IMR-90 (cell line): ENCODE data around the gene RUNX2. TPM values are rescaled to one million over a fixed set of nuclear protein-coding genes. Genes with fewer than 3 reads are reported as not detected.

ENCODE experiments used
- ATAC-seq: fragments of 200-7000 bp; cut with Tn5 transposase; 2 replicates; pipeline ENCODE4 v1.9.1; 2020; ENCODE audit warnings: low read depth, mild to moderate bottlenecking, moderate library complexity
- BruUV-seq: library from RNA; stranded (reverse); fragments of 400-500 nt; replicated peaks from 2 replicates; lab custom pipeline; 2021; lab: Mats Ljungman, UMichigan
- CTCF ChIA-PET: fragments of 300-600 bp; formaldehyde crosslinking; extraction: SDS; loops from one replicate; lab custom pipeline; 2021; ENCODE audit warnings: antibody characterized with exemption; lab: Yijun Ruan, JAX
- POLR2A ChIA-PET: fragments of 300-600 bp; sonication (Branson Sonifier 250); formaldehyde crosslinking; loops from one replicate; lab custom pipeline; 2022; ENCODE audit warnings: antibody characterized with exemption; ENCODE audit not compliant: unreplicated experiment; lab: Charles Lee
- DNase-seq: peaks from one replicate; pipeline ENCODE4 v3.0.0; 2013
- H2AFZ ChIP-seq: replicated peaks from 2 replicates; pipeline ENCODE3; 2013; ENCODE audit warnings: low read length, mild to moderate bottlenecking; ENCODE audit not compliant: poor library complexity
- H2AK5ac ChIP-seq: 2 replicates; pipeline ENCODE4 v1.6.1; 2013; ENCODE audit warnings: low read depth, low read length, inconsistent platforms
- H2AK9ac ChIP-seq: replicated peaks from 2 replicates; pipeline ENCODE3; 2013; ENCODE audit warnings: mild to moderate bottlenecking, low read depth, low read length, moderate library complexity; ENCODE audit not compliant: poor library complexity
- H2BK120ac ChIP-seq: 2 replicates; pipeline ENCODE4 v1.6.1; 2013; ENCODE audit warnings: low read depth, low read length, inconsistent platforms
- H2BK15ac ChIP-seq: 3 replicates; pipeline ENCODE4 v1.6.1; 2013; ENCODE audit warnings: low read depth, low read length, inconsistent platforms
- H2BK20ac ChIP-seq: 2 replicates; pipeline ENCODE4 v1.6.1; 2013; ENCODE audit warnings: low read depth, mild to moderate bottlenecking, inconsistent platforms, low read length, moderate library complexity
- H2BK5ac ChIP-seq: 2 replicates; pipeline ENCODE4 v1.6.1; 2013; ENCODE audit warnings: mild to moderate bottlenecking, low read depth, low read length, inconsistent platforms; ENCODE audit not compliant: poor library complexity, severe bottlenecking
- H3K14ac ChIP-seq: replicated peaks from 2 replicates; pipeline ENCODE4 v1.6.1; 2013; ENCODE audit warnings: low read depth, low read length, inconsistent platforms
- H3K18ac ChIP-seq: 2 replicates; pipeline ENCODE4 v1.6.1; 2013; ENCODE audit warnings: low read depth, low read length, control low read depth
- H3K23ac ChIP-seq: 2 replicates; pipeline ENCODE4 v1.6.1; 2013; ENCODE audit warnings: low read depth, low read length, inconsistent platforms
- H3K27ac ChIP-seq: 2 replicates; pipeline ENCODE4 v1.5.1; 2013; ENCODE audit warnings: mild to moderate bottlenecking, control low read depth, low read length; ENCODE audit not compliant: insufficient read depth
- H3K27me3 ChIP-seq: 2 replicates; pipeline ENCODE4 v1.6.1; 2013; ENCODE audit warnings: low read length; ENCODE audit not compliant: control insufficient read depth, insufficient read depth
- H3K36me3 ChIP-seq: 2 replicates; pipeline ENCODE4 v1.6.1; 2013; ENCODE audit warnings: low read length, mixed read lengths; ENCODE audit not compliant: control insufficient read depth, insufficient read depth
- H3K4ac ChIP-seq: 2 replicates; pipeline ENCODE4 v1.6.1; 2013; ENCODE audit warnings: low read depth, low read length, inconsistent platforms
- H3K4me1 ChIP-seq: 2 replicates; pipeline ENCODE4 v1.6.1; 2013; ENCODE audit warnings: low read length, mixed read lengths; ENCODE audit not compliant: control insufficient read depth, insufficient read depth
- H3K4me2 ChIP-seq: 2 replicates; pipeline ENCODE4 v1.6.1; 2013; ENCODE audit warnings: low read depth, mild to moderate bottlenecking, control low read depth, low read length, moderate library complexity
- H3K4me3 ChIP-seq: 2 replicates; pipeline ENCODE4 v1.5.1; 2013; ENCODE audit warnings: low read depth, mild to moderate bottlenecking, control low read depth, low read length, moderate library complexity; ENCODE audit not compliant: insufficient read depth
- H3K56ac ChIP-seq: 2 replicates; pipeline ENCODE4 v1.6.1; 2013; ENCODE audit warnings: low read length, inconsistent platforms; ENCODE audit not compliant: insufficient read depth; ENCODE audit errors: extremely low read depth
- H3K79me1 ChIP-seq, 2 experiments: 2 replicates each; pipeline ENCODE4 v1.6.1; 2013; ENCODE audit warnings: low read length in 2 of 2, inconsistent platforms in 1 of 2, low read depth in 1 of 2
- H3K9ac ChIP-seq: 2 replicates; pipeline ENCODE4 v1.6.1; 2013; ENCODE audit warnings: low read depth, low read length, control low read depth
- H3K9me1 ChIP-seq: 2 replicates; pipeline ENCODE4 v1.6.1; 2013; ENCODE audit warnings: low read length, inconsistent platforms; ENCODE audit not compliant: insufficient read depth
- H3K9me3 ChIP-seq: 2 replicates; pipeline ENCODE4 v1.6.1; 2013; ENCODE audit warnings: low read length; ENCODE audit not compliant: control insufficient read depth, insufficient read depth
- H4K20me1 ChIP-seq: 2 replicates; pipeline ENCODE4 v1.6.1; 2013; ENCODE audit warnings: low read length, inconsistent platforms; ENCODE audit not compliant: insufficient read depth
- H4K5ac ChIP-seq: 2 replicates; pipeline ENCODE4 v1.6.1; 2013; ENCODE audit warnings: mild to moderate bottlenecking, low read depth, low read length, control low read depth
- H4K8ac ChIP-seq, 2 experiments: 2 replicates each; pipeline ENCODE4 v1.6.1; 2013; ENCODE audit warnings: low read depth in 2 of 2, low read length in 2 of 2, control low read depth in 1 of 2, inconsistent platforms in 1 of 2
- H4K91ac ChIP-seq: 2 replicates; pipeline ENCODE4 v1.6.1; 2013; ENCODE audit warnings: low read depth, low read length, inconsistent platforms; ENCODE audit not compliant: insufficient read depth
- BHLHE40 ChIP-seq: fragments of 150-350 bp; IDR thresholded peaks from 2 replicates; pipeline ENCODE4 v1.6.1; 2016; ENCODE audit warnings: mild to moderate bottlenecking, low read depth, low read length
- CTCF ChIP-seq: conservative IDR thresholded peaks from 2 replicates; pipeline ENCODE4 v1.5.1; 2012; ENCODE audit warnings: mild to moderate bottlenecking, low read depth, low read length, improper control_type of control experiment
- ELK1 ChIP-seq: fragments of 150-350 bp; IDR thresholded peaks from 2 replicates; pipeline ENCODE4 v1.6.1; 2016; ENCODE audit warnings: low read depth, mild to moderate bottlenecking, low read length, moderate library complexity, borderline replicate concordance
- MAZ ChIP-seq: IDR thresholded peaks from 2 replicates; pipeline ENCODE4 v1.6.1; 2012; ENCODE audit warnings: low read depth, mild to moderate bottlenecking, low read length, improper control_type of control experiment, moderate library complexity, borderline replicate concordance
- MXI1 ChIP-seq: IDR thresholded peaks from 2 replicates; pipeline ENCODE4 v1.6.1; 2012; ENCODE audit warnings: low read depth, mild to moderate bottlenecking, low read length, moderate library complexity, borderline replicate concordance
- NFE2L2 ChIP-seq: fragments of 150-350 bp; IDR thresholded peaks from 2 replicates; pipeline ENCODE4 v1.6.1; 2016; ENCODE audit warnings: low read depth, mild to moderate bottlenecking, low read length
- RFX5 ChIP-seq: IDR thresholded peaks from 2 replicates; pipeline ENCODE4 v1.8.0; 2012; ENCODE audit warnings: low read depth, mild to moderate bottlenecking, low read length, moderate library complexity
- SMC3 ChIP-seq: fragments of 150-350 bp; IDR thresholded peaks from 2 replicates; pipeline ENCODE4 v1.6.1; 2016; ENCODE audit warnings: low read depth, mild to moderate bottlenecking, antibody characterized with exemption, low read length, moderate library complexity
- USF2 ChIP-seq: fragments of 150-350 bp; IDR thresholded peaks from 2 replicates; pipeline ENCODE4 v1.6.1; 2017; ENCODE audit warnings: mild to moderate bottlenecking, antibody characterized with exemption, low read length, low read depth
- WGBS, 2 experiments: methylation state at CpG; one replicate each; pipeline versions ENCODE4 v1.1.5 to v1.1.7; 2013; ENCODE audit warnings: missing lambda C conversion rate in 2 of 2; ENCODE audit not compliant: insufficient read length in 1 of 2; ENCODE audit errors: extremely low coverage in 2 of 2; 5-methylcytosine and 5-hydroxymethylcytosine counted together
- dilution Hi-C: fragments of 300-500 bp; cut with HindIII; formaldehyde crosslinking; loops from one replicate; pipeline ENCODE4 v1.14.3; 2018; ENCODE audit warnings: low sequenced_read_pairs; ENCODE audit not compliant: unreplicated experiment
- in situ Hi-C: fragments of 300-500 bp; cut with MboI; formaldehyde crosslinking; loops from 3 replicates; pipeline ENCODE4 v1.14.3; 2019; ENCODE audit warnings: low sequenced_read_pairs, inconsistent platforms, mixed read lengths
- intact Hi-C: fragments of 100-400 bp; cut with micrococcal nuclease; formaldehyde crosslinking; loops from 2 replicates; pipeline ENCODE4 v1.10.0; 2022
- polyA plus RNA-seq, 3 experiments: library from polyadenylated mRNA; depleted of rRNA; stranded (reverse); fragments of >200 nt; gene quantifications; 2 replicates each; pipeline ENCODE4 v1.2.3, GENCODE V29; 2012; ENCODE audit warnings: low replicate concordance in 1 of 3
- total RNA-seq: library from RNA; depleted of rRNA; stranded (reverse); fragments of >200 nt; gene quantifications from 2 replicates; pipeline ENCODE4 v1.2.3, GENCODE V29; 2012

Gene RUNX2
- total and polyA plus RNA-seq, 2 of the 4 experiments (the other 2 are of a cell fraction) = 2.3 to 4.7 TPM

- Histone ChIP-seq H3K14ac (0 out of 2 replicates have a peak overlapping the region, but pooled peaks have one; percentile 7), H4K20me1 (no peaks in the 10 kb centered on the region), H3K23ac (no peak overlapping the region), H2BK15ac (peak overlapping the region; percentile 44; the same call in 1 of the 3 replicates), H3K36me3 (peaks cover 6% of the 10 kb centered on the region), H3K27ac (peak overlapping the region; percentile 45; the same call in 1 of the 2 replicates), H4K5ac (no peak overlapping the region), H2BK20ac (0 out of 2 replicates have a peak overlapping the region, but pooled peaks have one; percentile 44), H2AK9ac (no peak overlapping the region), H3K4me1 (peaks cover 13% of the 10 kb centered on the region), H2AK5ac (peak overlapping the region; percentile 5), H3K9me3 (no peaks in the 10 kb centered on the region), H2AFZ (no peak overlapping the region), H2BK5ac (no peak overlapping the region), H3K9me1 (peaks cover 22% of the 10 kb centered on the region), H3K27me3 (no peaks in the 10 kb centered on the region), H4K8ac (peak overlapping the region in 1 of 2 experiments; percentile 9; a peak in 1 of 4 replicates), H3K18ac (no peak overlapping the region), H3K4ac (peak overlapping the region; percentile 42), H3K79me1 (peaks cover 0 to 19% of the 10 kb centered on the region in 2 experiments; a peak in 2 of 4 replicates), H3K56ac (no peak overlapping the region), H2BK120ac (0 out of 2 replicates have a peak overlapping the region, but pooled peaks have one; percentile 41), H3K4me3 (no peak overlapping the region), H3K9ac (no peak overlapping the region), H3K4me2 (no peak overlapping the region), H4K91ac (peak overlapping the region; percentile 14; the same call in 1 of the 2 replicates)
- DNase-seq (peak; percentile 22), ATAC-seq (peak; percentile 46)
- no TSS peak for BruUV-seq
- dilution Hi-C loops (no loop called here), in situ Hi-C loops (no loop called here), intact Hi-C loops (no loop called here)
- TF ChIP-seq NFE2L2 (no peak), CTCF (no peak), ELK1 (no peak), MAZ (no peak), SMC3 (no peak), MXI1 (no peak), BHLHE40 (no peak), USF2 (no peak), RFX5 (no peak)
- POLR2A ChIA-PET = no interaction called here
- CTCF ChIA-PET = interaction anchor here (0.7 kb wide), 1 partner anchor 101 kb away, joined by 3 read pairs; no protein-coding TSS in a partner anchor
- WGBS, 2 experiments = no CpG with 5 or more reads among the region's 7 CpGs
Measured at GRCh38 chr6:45548657-45549515, 220.8 kb downstream of the RUNX2 start.
